Mesothelial cell of epicardium (in vitro differentiated cells): ENCODE data around the gene KRTAP9-1. TPM values are rescaled to one million over a fixed set of nuclear protein-coding genes. Genes with fewer than 3 reads are reported as not detected.

Experiments used
- DNase-seq, 2 experiments: peaks; one replicate each; pipeline ENCODE4 v3.0.0; 2021; ENCODE audit warnings: low spot score in 2 of 2; ENCODE audit not compliant: unreplicated experiment in 2 of 2
- H3K27ac Mint-ChIP-seq: 2 replicates; pipeline ENCODE4 v1.8.0; 2021; ENCODE audit warnings: mixed read lengths
- H3K27me3 Mint-ChIP-seq: 2 replicates; pipeline ENCODE4 v1.8.0; 2021; ENCODE audit warnings: low read depth, mixed read lengths
- H3K36me3 Mint-ChIP-seq: 2 replicates; pipeline ENCODE4 v1.8.0; 2021; ENCODE audit warnings: mixed read lengths
- H3K4me1 Mint-ChIP-seq: 2 replicates; pipeline ENCODE4 v1.8.0; 2021; ENCODE audit warnings: mixed read lengths
- H3K4me3 Mint-ChIP-seq: 2 replicates; pipeline ENCODE4 v1.8.0; 2021; ENCODE audit warnings: mild to moderate bottlenecking, moderate library complexity, mixed read lengths
- H3K9me3 Mint-ChIP-seq: 2 replicates; pipeline ENCODE4 v1.8.0; 2021; ENCODE audit warnings: mixed read lengths
- total RNA-seq: library from RNA; stranded (reverse); gene quantifications from 3 replicates; pipeline ENCODE4 v1.2.1, GENCODE V29; 2021
- TF ChIP-seq, protein P1 (sequence below): fragments of 200-600 bp; sonication (generic); IDR thresholded peaks from one replicate; pipeline ENCODE4 v1.5.0; 2021; ENCODE audit warnings: antibody characterized with exemption; ENCODE audit not compliant: unreplicated experiment

Gene KRTAP9-1
- total RNA-seq, 1 donor from 2014 or later: not detected

GRCh38 chr17:41186872-41187271, 2.8 kb upstream of the KRTAP9-1 start:
- Mint-ChIP-seq H3K27ac (no peak overlapping the region), H3K9me3 (peaks cover 4% of the 10 kb centered on the region), H3K4me3 (no peak overlapping the region), H3K4me1 (peaks cover 2% of the 10 kb centered on the region), H3K27me3 (peaks cover 12% of the 10 kb centered on the region), H3K36me3 (no peaks in the 10 kb centered on the region)
- TF ChIP-seq, protein P1, sequence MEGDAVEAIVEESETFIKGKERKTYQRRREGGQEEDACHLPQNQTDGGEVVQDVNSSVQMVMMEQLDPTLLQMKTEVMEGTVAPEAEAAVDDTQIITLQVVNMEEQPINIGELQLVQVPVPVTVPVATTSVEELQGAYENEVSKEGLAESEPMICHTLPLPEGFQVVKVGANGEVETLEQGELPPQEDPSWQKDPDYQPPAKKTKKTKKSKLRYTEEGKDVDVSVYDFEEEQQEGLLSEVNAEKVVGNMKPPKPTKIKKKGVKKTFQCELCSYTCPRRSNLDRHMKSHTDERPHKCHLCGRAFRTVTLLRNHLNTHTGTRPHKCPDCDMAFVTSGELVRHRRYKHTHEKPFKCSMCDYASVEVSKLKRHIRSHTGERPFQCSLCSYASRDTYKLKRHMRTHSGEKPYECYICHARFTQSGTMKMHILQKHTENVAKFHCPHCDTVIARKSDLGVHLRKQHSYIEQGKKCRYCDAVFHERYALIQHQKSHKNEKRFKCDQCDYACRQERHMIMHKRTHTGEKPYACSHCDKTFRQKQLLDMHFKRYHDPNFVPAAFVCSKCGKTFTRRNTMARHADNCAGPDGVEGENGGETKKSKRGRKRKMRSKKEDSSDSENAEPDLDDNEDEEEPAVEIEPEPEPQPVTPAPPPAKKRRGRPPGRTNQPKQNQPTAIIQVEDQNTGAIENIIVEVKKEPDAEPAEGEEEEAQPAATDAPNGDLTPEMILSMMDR: no peak
- DNase-seq: no peak

- TF ChIP-seq, protein P1: no peak
- Mint-ChIP-seq H3K27me3 (peaks cover 10% of the 10 kb centered on the region), H3K36me3 (no peaks in the 10 kb centered on the region), H3K4me3 (no peak overlapping the region), H3K27ac (no peak overlapping the region), H3K9me3 (peaks cover 11% of the 10 kb centered on the region), H3K4me1 (no peaks in the 10 kb centered on the region)
- DNase-seq: no peak
These were observed 641 bp downstream of the KRTAP9-1 start for GRCh38 chr17:41190328-41190727.

GRCh38 chr17:41196068-41196467, 6.4 kb downstream of the KRTAP9-1 start:
- Mint-ChIP-seq H3K27me3 (peaks cover 2% of the 10 kb centered on the region), H3K36me3 (peaks cover 4% of the 10 kb centered on the region), H3K4me1 (no peaks in the 10 kb centered on the region), H3K27ac (no peak overlapping the region), H3K4me3 (no peak overlapping the region), H3K9me3 (peaks cover 19% of the 10 kb centered on the region)
- TF ChIP-seq, protein P1: no peak
- DNase-seq: no peak

DNA sequence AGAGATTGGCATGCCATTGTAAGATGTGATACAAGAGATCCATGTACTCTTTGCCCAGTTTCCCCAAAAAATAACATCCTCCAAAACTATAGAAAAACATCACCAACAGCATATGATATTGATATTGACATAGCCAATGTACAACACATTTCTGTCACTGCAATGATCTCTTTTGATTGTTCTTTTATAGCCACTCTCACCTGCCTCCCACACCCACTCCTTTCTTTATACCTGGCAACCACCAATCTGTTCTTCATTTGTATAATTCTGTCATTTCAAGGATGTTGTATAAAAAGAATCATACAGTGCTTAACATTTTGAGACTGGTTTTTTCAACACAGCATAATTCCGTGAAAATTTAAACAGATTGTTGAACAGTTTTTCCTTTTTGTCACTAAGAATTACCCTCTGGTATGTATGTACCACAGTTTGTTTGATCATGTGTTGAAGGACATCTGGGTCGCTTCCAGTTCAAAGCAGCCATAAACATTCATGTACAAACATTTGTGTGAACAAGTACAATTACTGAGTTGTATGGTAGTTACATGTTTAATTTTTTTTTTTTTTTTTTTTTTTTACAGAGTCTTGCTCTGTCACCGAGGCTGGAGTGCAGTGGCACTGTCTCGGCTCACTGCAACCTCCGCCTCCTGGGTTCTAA, 9.9 kb downstream of the KRTAP9-1 start:
- DNase-seq: no peak
- no peak overlapping the region for H3K4me3 Mint-ChIP-seq
- TF ChIP-seq, protein P1: no peak
- H3K27ac Mint-ChIP-seq: no peak overlapping the region
- no peaks in the 10 kb centered on the region for H3K4me1 Mint-ChIP-seq
- H3K9me3 Mint-ChIP-seq: peaks cover 11% of the 10 kb centered on the region
- H3K27me3 Mint-ChIP-seq: peaks cover 2% of the 10 kb centered on the region
- H3K36me3 Mint-ChIP-seq: peaks cover 4% of the 10 kb centered on the region

GRCh38 chr17:41211845-41212466, 22.3 kb downstream of the KRTAP9-1 start:
- TF ChIP-seq, protein P1: no peak
- no peak overlapping the region for H3K27ac Mint-ChIP-seq
- peaks cover 23% of the 10 kb centered on the region for H3K9me3 Mint-ChIP-seq
- H3K4me3 Mint-ChIP-seq: no peak overlapping the region
- H3K4me1 Mint-ChIP-seq: no peaks in the 10 kb centered on the region
- H3K27me3 Mint-ChIP-seq: no peaks in the 10 kb centered on the region
- H3K36me3 Mint-ChIP-seq: no peaks in the 10 kb centered on the region
- no peak for DNase-seq
